Mammary epithelial cell (primary cell): ENCODE measurements around the gene MIPOL1.

ENCODE experiments used
- CTCF ChIP-seq, 2 donors: IDR thresholded peaks in 1 of 2; conservative IDR thresholded peaks in 1 of 2; 2 replicates each; pipeline ENCODE4 v1.5.1; 2011 to 2012; ENCODE audit warnings: inconsistent platforms in 2 of 2, low read length in 2 of 2, mild to moderate bottlenecking in 2 of 2, control low read depth in 1 of 2, low read depth in 1 of 2; ENCODE audit not compliant: insufficient read depth in 1 of 2; ENCODE audit errors: extremely low read depth in 1 of 2
- EZH2 ChIP-seq: IDR thresholded peaks from 2 replicates; pipeline ENCODE4 v1.6.1; 2012; ENCODE audit warnings: low read length, inconsistent platforms, borderline replicate concordance

- TF ChIP-seq CTCF (conservative IDR thresholded peaks at IDR 0.05 in 1 of 2, IDR thresholded peaks at IDR 0.05 in 1 of 2; ENCODE audit: extremely low read depth in 1 of 2, insufficient read depth in 1 of 2, low read depth in 1 of 2, low read length in 2 of 2) (no peak), EZH2 (no peak)
Observed at GRCh38 chr14:37237735-37238200, 40.0 kb downstream of the MIPOL1 start.
